GM12801 (cell line): ENCODE measurements around the gene BAG5.

Experiments
- TF ChIP-seq, protein P1 (sequence below): IDR thresholded peaks from one replicate; pipeline ENCODE4 v1.5.1; 2011; ENCODE audit warnings: control low read depth; ENCODE audit not compliant: insufficient read length; ENCODE audit errors: extremely low read depth

Gene BAG5

DNA sequence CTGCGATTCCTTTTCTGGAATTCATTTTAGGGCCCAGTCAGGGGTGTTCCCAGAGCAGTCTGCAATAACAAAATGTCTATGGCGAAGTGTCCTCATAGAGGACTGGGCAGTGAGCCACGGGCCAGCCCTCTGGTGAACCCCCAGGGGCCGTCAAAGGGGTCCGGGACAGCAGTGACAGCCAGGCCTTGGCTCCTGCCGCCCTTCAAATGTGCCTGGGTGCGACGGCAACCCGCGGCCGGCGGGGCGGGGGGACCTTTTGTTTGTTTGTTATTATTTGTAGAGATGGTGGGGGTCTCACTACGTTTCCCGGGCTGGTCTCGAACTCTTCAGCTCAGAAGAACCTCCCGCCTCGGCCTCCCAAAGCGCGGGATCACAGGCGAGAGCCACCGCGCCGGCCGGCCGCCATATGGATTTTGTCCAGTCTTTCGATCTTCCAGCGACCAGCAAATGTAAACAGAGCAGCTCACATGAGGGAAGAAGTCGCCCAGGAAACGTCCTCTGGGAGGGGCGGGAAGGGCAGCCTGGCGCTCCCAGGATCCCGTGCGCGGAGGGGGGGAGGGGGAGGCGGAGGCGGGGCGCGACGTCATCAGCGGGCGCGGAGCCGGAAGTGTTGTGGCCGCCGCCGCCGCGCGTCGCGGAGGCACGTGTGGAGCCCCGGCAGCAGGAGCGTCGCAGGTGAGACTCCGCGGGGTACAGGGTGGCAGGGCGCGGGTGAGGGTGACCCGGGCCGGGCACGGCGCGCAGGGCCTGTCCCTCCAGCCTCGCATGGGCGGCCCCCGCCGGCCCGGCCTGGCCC lies 33.7 kb downstream of the BAG5 start, which contains the start of gene TRMT61A:
Gene TRMT61A, plus strand, starts transcription at position 610 of the 796 bp plus-strand sequence. CDS start 783 bp downstream, outside the sequence.
- TF ChIP-seq, protein P1, sequence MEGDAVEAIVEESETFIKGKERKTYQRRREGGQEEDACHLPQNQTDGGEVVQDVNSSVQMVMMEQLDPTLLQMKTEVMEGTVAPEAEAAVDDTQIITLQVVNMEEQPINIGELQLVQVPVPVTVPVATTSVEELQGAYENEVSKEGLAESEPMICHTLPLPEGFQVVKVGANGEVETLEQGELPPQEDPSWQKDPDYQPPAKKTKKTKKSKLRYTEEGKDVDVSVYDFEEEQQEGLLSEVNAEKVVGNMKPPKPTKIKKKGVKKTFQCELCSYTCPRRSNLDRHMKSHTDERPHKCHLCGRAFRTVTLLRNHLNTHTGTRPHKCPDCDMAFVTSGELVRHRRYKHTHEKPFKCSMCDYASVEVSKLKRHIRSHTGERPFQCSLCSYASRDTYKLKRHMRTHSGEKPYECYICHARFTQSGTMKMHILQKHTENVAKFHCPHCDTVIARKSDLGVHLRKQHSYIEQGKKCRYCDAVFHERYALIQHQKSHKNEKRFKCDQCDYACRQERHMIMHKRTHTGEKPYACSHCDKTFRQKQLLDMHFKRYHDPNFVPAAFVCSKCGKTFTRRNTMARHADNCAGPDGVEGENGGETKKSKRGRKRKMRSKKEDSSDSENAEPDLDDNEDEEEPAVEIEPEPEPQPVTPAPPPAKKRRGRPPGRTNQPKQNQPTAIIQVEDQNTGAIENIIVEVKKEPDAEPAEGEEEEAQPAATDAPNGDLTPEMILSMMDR = no peak

DNA sequence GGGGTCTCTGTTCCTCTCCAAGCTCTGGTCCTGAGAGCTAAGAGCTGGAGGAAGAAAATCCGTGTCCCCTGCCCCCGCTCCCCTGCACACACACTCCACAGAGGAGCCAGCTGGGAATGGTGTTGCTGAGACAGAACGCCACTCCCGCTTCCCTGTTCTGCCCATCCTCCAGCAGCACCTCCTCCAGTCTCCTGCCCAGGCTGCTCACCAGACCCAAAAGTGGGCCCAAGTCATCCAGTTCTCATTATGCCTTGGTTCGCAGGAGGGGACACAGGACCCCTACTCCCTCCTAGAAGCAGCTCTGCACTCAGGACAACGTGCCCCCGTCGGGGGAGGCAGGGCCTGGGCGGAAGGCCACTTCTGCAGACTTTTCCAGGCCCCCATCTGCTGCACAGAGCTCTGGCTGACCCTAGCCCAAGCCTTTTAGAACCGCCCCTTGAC lies 34.3 kb downstream of the BAG5 start:
- TF ChIP-seq, protein P1 = no peak

DNA sequence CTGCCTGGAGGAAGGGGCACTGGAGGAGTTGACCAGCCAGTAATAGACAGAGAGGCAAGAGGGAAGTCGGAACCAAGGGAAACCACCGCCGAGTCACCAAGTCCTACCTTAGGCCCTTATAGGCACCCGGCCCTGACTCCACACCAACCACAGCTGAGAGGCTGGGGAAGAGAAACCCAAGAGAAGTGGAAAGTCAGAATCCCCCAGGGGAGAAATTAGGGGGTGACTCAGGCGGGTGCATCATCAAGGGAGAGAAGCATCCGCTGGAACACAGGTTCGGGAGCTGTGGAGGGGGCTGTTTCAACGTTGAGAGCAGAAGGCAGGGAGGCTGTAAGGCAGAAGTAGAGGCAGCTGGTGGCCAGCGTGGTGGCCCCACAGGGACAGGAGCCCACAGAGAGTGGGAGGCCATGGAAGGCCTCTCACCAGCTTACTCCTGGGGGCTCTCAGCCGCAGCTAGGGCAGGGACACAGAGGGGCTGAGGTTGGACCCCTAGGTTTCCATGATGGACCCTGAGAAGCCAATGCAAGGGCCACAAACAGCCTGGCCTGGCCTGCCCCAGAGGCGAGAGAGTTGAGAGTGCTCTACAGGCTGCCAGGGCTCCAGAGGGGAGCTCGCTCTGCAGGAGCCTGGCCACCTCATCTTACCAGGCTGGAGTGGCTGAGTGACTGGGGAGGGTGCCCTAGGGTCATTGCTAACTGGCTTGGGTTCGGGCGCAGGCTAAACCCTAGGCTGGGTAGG lies 34.9 kb downstream of the BAG5 start:
- TF ChIP-seq, protein P1 = no peak

DNA sequence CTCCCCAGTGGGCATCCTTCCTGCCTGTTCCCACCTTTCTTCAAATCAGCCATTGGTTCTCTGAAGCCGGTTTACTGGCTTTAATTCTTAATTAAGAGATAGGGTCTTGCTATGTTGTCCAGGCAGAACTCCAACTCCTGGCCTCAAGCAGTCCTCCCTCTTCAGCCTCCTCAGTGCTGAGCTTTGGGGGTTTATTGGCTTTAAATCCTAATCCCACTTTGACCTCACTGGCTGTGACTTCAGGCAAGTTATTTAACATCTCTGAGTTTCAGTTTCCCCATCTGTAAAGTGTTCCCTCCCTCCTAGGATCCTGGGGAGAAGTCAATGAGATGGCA lies 35.6 kb downstream of the BAG5 start:
- TF ChIP-seq, protein P1 = no peak

DNA sequence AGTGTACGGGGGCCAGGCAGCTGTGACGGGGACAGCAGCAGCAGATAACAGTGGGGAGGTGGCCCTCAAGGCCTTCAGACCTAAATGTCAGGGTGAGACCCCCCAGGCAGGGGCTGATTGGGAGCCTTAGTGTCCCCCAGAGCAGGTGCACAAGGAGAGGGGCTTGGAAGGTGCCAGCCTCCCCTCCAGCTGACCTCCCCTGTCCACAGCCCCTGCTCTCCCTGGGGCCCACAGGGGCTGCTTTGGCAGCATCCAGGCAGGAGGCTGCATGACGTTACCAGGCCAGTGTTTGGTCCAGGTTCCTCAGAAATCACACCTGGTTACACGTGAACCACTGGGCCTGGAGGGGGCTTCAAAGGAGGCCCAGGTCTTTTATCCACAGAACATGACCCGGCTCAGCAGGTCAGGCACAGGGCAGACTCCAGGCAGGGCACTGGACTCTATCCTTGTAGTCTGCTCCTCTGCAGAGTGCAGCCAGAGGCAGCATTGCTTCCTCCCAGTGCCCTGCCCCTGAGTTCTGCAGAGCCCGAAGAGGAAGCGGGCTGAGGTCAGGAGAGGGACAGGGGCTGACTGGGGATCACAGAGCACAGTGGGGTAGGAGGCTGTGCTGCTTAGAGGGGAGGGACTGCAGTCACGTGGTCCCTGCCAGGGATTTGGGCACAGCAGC lies 36.1 kb downstream of the BAG5 start:
- TF ChIP-seq, protein P1 = no peak

DNA sequence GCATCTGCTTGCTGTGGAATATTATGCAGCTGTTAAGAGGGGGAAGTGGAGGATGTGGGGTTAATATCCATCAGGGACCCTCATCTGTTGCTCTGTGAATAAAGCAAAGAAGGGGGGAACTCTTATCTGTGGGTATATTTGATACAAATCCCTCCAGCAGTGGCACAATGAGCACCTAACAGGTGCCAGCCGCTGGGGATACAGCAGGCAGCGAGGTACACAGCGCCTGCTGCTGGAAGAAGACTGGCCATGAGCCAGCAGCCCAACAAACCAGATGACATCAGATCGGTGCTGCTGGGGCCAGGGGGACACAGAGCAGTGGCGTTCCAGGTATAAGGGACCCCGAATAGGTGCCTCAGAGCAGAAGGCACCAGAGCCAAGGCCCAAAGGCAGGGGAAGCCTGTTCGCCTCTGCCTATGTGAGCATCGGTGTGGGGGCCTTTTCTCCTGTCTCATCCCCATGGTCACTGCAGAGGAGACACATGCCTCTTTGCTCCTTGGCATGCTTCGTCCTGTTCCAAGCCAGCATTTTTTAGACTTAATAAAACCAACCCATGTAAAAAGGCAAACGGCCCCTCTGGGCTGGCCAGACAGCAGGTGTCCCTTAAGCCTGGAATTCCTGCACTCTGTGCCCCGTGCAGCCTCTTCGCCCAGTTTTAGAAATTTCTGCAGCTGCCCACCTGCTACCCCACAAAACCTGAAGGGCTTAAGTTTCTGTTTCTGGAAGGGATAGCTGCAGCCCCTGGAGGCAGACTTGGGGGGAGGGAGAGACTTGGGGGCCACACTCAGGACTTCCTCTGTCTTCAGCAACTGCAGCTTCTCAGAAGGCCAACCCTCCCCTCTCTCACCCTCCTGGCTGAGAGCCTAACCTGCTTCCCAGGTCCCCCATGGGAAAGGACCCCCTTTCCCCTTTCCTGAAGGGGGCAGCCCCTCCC lies 38.2 kb downstream of the BAG5 start:
- TF ChIP-seq, protein P1 = no peak
